Urinary bladder (tissue), 4 donors: ENCODE data around the gene LARP4B. TPM values are rescaled to one million over a fixed set of nuclear protein-coding genes. Genes with fewer than 3 reads are reported as not detected.
A peak's percentile ranks its signal among the peaks of the same experiment; 100 is the strongest.

ENCODE experiments used
- DNase-seq: peaks from one replicate; pipeline ENCODE4 v3.0.0-alpha.2; 2015; ENCODE audit errors: extremely low spot score
- H3K27ac ChIP-seq: one replicate; pipeline ENCODE4 v1.5.1; 2013; ENCODE audit warnings: low read depth, mild to moderate bottlenecking, moderate library complexity
- H3K36me3 ChIP-seq: one replicate; pipeline ENCODE4 v1.6.1; 2013; ENCODE audit warnings: mild to moderate bottlenecking, moderate library complexity; ENCODE audit not compliant: insufficient read depth
- H3K4me1 ChIP-seq: one replicate; pipeline ENCODE4 v1.6.1; 2013; ENCODE audit warnings: mild to moderate bottlenecking, moderate library complexity; ENCODE audit not compliant: insufficient read depth
- H3K4me3 ChIP-seq: one replicate; pipeline ENCODE4 v1.5.1; 2013; ENCODE audit warnings: low read depth, low read length
- WGBS: extraction: QIAGEN DNeasy Blood & Tissue Kit; methylation state at CpG from one replicate; pipeline ENCODE4 v1.1.7; 2013; 5-methylcytosine and 5-hydroxymethylcytosine counted together
- polyA plus RNA-seq: library from polyadenylated mRNA; stranded (reverse); fragments of 200-250 nt; gene quantifications from one replicate; pipeline ENCODE4 v1.2.3, GENCODE V29; 2013
- total RNA-seq: library from RNA; depleted of rRNA; stranded (reverse); fragments of >200 nt; gene quantifications from one replicate; pipeline ENCODE4 v1.2.3, GENCODE V29; 2014
- donor health status: healthy with polysubstance abuse.
- donor health status: healthy.

Gene LARP4B
- total and polyA plus RNA-seq, 2 donors, result 19.1 to 28.4 TPM

DNA sequence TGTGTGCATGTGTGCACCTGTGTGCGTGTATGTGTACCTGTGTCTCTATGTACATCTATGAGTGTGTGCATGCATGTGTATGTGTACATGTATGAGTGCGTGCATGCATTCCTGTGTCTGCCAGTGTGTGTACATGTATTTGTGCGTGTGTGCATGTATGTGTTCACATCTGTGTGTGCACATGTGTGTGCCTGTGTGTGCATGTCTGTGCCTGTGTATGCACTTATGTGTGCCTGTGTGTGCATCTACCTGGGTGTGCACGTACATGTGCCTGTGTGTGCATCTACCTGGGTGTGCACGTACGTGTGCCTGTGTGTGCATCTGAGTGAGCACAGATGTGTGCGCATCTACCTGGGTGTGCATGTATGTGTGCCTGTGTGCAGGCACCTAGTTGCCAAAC, 139.9 kb downstream of the LARP4B start:
- H3K36me3 ChIP-seq, result no peaks in the 10 kb centered on the region
- no peak for DNase-seq
- H3K4me1 ChIP-seq, result no peaks in the 10 kb centered on the region
- 97% methylated on average over 7 of the region's 7 CpGs for WGBS
- no peak overlapping the region for H3K4me3 ChIP-seq
- H3K27ac ChIP-seq, result no peak overlapping the region

DNA sequence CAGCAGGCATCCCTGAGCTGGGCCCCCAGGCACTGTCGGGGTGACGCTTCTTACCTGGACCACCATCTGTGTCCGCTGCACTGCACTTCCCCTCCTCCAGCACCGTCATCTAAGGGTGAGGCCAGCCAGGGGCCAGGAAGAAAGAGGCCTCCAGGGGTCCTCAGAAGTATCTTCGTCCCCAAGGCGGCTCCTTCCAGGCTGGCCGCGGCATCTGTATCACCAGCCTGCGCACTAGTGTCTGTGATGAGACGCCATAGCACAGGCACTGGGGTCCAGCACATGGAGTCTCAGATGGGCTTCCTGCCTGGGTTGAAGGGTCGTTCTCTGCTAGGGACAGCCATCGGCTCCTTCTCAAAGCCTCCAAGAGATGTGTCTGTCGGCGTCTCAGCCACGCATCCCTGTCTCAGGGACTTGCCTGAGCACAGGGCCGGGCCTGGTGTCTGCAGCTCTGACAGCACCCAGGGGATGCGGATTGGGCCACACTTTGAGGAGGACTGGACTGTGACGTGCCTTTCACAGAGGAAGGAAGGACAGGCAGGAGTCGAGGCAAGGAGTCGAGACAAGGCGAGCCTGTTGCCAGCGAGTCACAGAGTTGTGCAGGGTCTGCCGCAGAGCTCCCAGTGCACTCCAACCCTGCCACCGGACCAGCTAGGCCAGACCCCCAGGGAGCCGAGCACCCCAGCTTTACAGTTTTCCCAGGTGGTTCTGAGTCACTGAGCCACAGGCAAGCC, 140.5 kb downstream of the LARP4B start:
- no peak for DNase-seq
- H3K27ac ChIP-seq, result no peak overlapping the region
- H3K4me3 ChIP-seq, result no peak overlapping the region
- 92% methylated on average over 25 of the region's 25 CpGs for WGBS
- no peaks in the 10 kb centered on the region for H3K36me3 ChIP-seq
- no peaks in the 10 kb centered on the region for H3K4me1 ChIP-seq

DNA sequence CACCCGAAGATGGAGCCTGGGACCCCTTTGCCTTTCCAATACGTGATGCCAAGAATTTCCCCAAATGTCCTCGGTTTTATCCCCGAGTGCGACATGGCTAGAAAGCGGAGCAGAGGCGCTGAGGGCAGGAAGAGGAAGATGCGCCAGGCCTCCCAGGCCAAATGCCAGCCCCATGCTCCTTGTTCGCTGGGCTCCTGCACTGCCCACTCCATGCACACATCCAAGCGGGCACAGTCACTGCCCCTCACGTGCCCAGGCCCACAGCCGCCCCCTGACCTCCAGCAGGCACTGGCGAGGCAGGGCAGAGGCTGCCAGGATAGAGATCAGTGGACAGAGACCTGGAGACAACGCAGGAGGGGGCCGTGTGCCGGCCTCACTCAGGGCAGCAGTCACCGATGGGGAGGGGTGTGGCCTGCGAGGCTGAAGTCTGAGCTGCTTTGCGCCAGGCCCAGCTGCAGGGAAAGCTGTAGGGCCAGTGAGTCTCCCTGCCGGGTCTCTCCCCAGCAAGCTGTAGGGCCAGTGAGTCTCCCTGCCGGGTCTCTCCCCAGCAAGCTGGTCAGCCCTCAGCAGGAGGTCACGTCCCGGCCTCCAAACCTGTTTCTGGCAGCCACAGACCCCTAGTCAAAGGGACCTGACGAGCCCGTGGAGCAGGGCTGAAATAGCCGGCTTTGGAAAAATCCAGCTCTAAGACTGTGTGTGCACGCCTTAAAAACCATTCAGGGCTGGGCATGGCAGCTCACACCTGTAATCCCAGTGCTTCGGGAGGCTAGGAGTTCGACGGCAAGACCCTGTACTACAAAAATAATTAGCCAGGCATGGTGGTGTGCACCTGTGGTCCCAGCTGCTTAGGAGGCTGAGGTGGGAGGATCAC, 141.4 kb downstream of the LARP4B start:
- Histone ChIP-seq H3K36me3 (no peaks in the 10 kb centered on the region), H3K4me1 (no peaks in the 10 kb centered on the region), H3K4me3 (no peak overlapping the region), H3K27ac (no peak overlapping the region)
- WGBS, result 79% methylated on average over 30 of the region's 30 CpGs
- DNase-seq, result no peak

DNA sequence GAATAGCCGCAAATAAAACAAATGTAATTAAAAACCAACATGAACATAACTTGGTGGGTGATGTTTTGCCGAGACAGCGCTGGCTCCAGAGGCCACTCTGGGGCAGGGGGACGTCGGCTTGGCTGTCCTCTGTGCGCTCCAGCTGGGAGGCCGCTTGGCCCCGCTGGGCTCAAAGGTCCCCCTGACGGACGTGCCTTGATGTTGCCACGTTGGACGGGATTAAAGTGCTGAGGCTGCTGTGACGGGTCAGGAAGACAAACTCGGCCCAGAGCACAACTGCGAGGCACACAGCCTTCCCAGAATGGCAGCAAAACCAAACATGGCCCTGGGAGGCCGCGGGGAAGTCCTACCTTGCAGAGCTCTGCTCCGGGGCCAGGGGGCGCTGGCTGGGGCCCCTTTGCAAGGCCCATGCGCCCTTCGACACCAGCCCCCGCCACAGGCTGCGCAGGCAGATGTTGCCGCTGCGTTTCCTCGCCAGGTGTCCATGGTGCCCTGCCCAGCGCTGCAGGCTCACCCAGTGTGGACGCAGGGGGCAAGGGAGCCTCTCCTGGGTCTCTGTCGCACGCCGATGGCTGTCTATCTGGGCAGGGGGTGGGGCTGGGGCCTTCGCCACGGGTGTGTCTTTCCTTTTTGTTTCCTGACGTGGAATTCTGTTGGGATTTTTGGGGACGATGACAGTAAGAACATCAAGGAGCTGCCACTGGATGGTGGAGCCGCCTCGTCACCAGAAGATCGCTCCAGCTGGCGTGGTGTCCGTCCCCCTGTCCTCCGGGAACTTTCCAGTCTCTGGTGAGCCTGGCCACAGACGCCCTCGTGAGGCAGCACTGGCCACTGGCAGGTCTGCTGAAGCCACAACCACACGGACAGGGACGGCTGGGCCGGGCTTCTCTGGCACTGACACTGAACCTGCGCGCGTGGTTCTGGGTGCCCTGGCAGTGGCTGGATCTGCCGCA, 142.4 kb downstream of the LARP4B start:
- no peak for DNase-seq
- no peak overlapping the region for H3K27ac ChIP-seq
- no peaks in the 10 kb centered on the region for H3K36me3 ChIP-seq

DNA sequence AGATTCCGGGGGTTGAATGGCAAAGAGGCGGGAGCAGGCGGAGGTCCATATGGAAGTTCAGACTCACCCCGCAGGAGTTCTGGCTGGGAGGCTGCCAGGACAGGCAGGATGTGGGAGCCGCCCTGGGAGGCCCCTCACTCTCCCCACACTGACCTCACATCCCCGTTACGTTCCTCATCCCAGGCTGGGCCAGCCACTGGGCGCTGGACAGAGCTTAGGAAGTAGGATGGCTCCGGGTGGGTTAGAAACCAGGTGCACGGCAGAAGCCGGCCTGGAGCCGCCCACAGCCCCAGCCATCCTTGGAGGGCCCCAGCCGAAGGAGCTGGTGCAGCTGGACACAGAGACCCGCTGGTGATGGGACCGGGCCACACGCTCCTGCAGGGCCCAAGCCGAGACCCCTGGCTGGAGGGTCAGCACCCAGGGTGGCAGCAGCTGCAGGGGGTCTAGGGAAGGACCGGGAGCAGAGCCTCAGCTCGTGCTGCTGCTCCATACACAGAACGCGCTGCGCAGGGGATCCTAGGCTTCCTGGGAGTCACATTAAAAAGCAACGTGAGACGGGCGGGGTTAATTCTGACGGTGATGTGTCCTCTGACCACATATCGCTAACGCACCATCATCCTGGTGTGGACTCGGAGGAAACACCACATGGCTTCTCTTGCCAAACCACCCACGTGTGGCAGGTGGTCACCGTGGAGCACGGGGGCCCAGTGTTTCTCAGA, 143.4 kb downstream of the LARP4B start:
- 71% methylated on average over 32 of the region's 32 CpGs for WGBS
- Histone ChIP-seq H3K27ac (no peak overlapping the region), H3K4me1 (no peaks in the 10 kb centered on the region), H3K36me3 (no peaks in the 10 kb centered on the region), H3K4me3 (no peak overlapping the region)
- DNase-seq, result no peak

More for the DNA sequence above, 142.4 kb downstream of the LARP4B start:
- H3K4me3 ChIP-seq, result no peak overlapping the region
- no peaks in the 10 kb centered on the region for H3K4me1 ChIP-seq
- 57% methylated on average over 50 of the region's 50 CpGs for WGBS

DNA sequence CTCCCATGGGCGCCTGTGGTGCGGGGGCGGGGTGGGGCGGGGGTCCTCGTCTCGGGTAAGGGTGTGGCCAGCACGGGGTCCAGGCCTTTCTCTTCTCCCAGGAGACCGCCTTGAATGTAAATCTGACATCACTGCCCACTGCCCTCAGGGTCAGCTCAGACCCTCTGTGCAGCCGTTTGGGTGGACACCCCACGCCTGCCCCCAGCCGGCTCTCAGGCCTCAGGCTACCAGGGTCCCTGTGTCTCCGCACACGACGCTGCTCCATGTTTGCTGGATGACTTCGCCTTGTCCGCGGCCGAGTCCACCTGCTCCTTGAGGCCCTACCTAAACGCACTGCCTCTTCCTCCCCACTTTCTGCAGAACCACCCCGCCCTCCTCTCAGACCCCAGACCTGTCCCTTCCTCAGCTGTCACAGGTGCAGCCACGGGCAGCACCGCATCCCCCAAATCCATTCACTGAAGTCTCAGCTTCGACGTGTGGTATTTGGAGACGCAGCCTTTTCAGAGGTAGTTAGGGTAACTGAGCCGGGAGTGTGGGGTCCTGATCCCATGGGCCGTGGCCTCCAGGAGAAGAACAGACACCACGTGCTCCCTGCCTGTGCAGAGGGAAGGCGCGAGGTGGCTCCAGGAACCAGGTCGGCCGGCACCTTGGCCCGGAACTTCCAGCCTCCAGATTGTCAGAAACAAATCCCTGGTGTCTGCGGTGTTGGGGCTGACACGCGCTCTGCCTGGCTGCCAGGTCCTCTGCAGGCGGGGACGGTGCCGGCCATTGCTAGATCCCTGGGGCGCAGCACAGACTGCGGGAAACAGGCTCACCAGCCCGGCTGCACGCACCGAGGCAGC, 144.7 kb downstream of the LARP4B start:
- no peak overlapping the region for H3K27ac ChIP-seq
- H3K4me1 ChIP-seq, result no peaks in the 10 kb centered on the region
- 93% methylated on average over 44 of the region's 44 CpGs for WGBS
- no peaks in the 10 kb centered on the region for H3K36me3 ChIP-seq
- no peak overlapping the region for H3K4me3 ChIP-seq
- no peak for DNase-seq

DNA sequence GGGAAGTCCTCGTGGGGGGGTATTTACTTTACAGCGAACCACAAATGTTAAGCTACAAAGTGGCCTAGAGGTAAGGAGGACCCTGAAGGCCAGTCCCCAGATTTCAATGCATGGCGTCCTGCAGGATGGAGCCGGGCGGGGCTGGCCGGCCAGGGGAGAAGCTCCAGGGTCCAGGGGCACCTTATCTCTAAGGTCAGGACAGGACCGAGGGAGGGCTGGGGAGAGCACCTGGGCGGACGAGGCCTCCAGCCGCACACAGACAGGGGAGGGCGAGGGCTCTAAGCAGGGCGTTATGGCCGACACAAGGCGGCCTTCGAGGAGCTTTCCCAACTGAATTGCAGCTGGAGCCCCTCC, 145.7 kb downstream of the LARP4B start:
- H3K36me3 ChIP-seq, result no peaks in the 10 kb centered on the region
- no peak overlapping the region for H3K4me3 ChIP-seq
- H3K4me1 ChIP-seq, result no peaks in the 10 kb centered on the region
- no peak overlapping the region for H3K27ac ChIP-seq
- 92% methylated on average over 15 of the region's 15 CpGs for WGBS
- DNase-seq, result no peak

DNA sequence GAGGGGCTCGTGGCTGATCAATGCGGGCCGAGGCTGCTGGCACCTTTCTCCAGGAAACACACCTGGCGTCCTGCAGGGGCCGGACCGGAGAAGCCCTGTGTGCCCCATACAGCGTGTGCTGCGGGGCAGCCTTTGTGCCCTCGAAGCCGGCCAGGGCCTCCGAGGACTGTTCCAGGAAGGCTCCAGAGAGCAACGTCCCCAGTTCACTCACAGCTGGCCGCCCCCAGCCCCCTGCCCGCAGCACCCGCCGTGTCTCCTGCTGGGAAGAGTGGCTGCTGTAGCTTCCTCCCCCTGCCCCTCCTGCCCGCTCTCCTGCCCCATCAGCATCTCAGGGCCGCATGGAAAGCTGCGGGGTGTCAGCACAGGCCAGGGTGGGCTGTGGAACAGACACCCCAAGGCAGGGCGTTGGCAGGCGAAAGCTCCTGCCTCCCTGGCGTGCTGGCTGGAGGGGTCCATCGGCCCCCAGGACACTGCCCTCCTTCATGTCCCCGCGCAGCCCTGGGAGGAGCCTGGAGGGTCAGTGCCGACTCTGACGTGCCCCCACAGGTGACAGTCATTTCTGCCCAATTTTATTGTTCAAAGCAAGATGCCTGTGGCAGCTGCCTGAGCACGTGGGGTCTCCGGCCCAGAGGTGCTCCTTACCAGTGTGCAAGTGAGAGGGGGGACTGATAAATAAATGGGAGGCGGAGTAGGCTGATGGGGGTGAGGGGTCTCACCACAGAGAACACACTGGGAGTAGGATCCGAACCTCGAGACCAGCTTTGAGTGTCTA, 146.2 kb downstream of the LARP4B start:
- no peak for DNase-seq
- H3K27ac ChIP-seq, result no peak overlapping the region
- 53% methylated on average over 32 of the region's 32 CpGs for WGBS
- H3K4me3 ChIP-seq, result peak overlapping the region; percentile 35
- no peaks in the 10 kb centered on the region for H3K4me1 ChIP-seq
- no peaks in the 10 kb centered on the region for H3K36me3 ChIP-seq

DNA sequence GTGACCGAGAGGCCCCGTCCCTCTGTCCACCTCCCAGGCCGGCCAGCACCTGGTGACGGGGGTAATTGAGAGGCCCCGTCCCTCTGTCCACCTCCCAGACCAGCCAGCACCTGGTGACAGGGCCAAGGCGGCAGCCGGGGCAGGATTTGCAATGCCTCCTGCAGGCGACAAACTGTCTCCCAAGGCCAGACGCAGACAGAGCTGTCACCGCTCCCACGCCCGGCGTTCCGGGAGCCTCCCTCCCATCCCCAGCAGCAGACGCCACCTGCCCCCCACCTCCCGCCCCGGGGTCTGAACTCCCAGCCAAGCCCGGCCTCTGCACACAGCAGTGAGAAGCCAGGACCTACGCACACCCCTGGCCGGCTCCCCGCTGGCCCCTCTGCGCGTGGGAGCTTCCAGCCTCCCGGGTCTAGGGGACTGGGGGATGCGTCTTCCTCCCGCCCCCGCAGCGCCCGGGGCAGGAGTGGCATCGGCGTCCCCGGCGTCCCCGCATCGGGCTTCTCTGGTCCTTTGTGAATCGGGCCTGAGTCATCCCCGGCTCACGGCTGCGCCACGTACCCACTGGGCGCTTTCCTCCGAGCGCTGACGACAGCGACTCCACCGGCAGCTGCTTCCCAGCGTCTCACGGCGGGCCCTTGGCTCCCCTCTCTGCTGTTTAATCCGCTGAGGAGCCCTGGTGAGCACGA, 147.0 kb downstream of the LARP4B start:
- H3K36me3 ChIP-seq, result no peaks in the 10 kb centered on the region
- H3K4me1 ChIP-seq, result no peaks in the 10 kb centered on the region
- WGBS, result 6% methylated on average over 51 of the region's 51 CpGs
- H3K27ac ChIP-seq, result no peak overlapping the region
- no peak for DNase-seq
- peak overlapping the region; percentile 35 for H3K4me3 ChIP-seq

DNA sequence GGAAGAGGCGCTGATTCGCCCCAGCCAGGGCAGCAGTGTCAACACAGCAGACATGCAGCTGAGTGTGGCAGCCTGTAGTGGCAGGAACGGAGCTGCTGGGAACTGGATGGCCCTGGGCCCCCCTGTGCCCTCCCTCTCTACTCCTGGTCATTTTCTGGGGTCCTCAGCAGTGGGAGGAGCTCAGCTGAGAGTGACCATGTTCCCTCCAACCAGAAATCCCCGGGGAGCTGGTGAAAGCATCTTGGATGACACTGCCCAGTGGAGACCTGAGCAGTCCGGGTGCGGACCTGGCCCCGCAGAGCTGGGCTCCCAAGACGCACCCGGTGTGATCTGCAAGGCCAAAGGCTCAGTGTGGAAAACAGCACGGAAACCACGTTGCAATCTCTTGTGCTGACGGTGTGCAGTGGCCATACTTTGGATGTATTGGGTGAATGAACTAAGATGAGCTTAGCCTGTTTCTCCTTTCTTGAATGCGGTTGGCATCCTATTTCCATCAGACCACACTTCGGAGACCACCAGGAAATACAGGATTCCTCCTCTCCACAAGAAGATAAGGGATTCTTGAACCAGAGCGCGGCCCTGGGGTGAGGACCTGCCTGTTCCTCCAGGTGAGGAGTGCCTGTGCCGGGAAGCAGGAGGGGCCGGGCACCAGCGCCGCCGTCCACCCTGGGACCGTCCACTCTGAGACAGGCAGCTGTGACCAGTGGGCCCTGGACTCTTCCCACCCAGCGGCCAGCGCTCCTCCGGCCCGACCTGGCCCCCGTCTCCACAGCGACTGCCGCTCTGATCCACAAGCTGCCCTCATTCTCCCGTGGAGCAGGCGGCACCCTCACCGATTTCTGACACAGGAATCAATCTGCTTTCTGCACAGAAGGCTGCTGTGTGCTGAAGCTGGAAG, 148.5 kb downstream of the LARP4B start:
- H3K36me3 ChIP-seq, result no peaks in the 10 kb centered on the region
- H3K4me1 ChIP-seq, result no peaks in the 10 kb centered on the region
- DNase-seq, result no peak
- no peak overlapping the region for H3K4me3 ChIP-seq
- no peak overlapping the region for H3K27ac ChIP-seq
- WGBS, result 87% methylated on average over 32 of the region's 32 CpGs
